GM18508 (cell line): ENCODE data around the gene VGLL2.
"Not testable (repeated sequence)": the region's sequence is repeated elsewhere in the genome, so short reads cannot be mapped to it uniquely, and the experiment has no call there.

Experiments
- ATAC-seq: cut with Tn5 transposase; IDR thresholded peaks from one replicate; pipeline ENCODE4 v1.9.1; 2021; ENCODE audit warnings: moderate number of reproducible peaks; ENCODE audit not compliant: insufficient read depth, unreplicated experiment

VGLL2 gene, protein sequence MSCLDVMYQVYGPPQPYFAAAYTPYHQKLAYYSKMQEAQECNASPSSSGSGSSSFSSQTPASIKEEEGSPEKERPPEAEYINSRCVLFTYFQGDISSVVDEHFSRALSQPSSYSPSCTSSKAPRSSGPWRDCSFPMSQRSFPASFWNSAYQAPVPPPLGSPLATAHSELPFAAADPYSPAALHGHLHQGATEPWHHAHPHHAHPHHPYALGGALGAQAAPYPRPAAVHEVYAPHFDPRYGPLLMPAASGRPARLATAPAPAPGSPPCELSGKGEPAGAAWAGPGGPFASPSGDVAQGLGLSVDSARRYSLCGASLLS

GRCh38 chr6:117265410-117266256 is at the start of gene VGLL2:
VGLL2 (plus strand) TSS chr6:117265558; CDS start chr6:117265764, 206 bp downstream.
- ATAC-seq, result no peak

DNA sequence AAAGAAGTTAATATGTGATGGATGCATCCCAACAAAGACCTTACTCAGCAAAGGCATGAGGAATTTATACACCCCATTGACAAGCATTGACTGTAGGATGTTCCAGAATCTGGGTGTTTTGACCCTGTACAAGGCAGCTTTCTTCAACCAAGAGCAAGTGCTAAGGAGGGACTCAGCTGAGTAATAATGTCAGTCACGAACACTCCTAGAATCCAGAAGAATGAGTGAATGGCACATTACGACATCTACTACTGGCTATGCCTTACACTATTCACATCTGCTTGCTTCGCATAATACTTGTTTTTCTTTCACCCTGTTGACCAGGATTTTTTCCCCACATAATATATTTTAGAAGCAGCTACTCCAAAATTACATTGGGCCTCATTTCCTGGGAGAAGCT is 42.5 kb upstream of the VGLL2 start:
- ATAC-seq, result no peak

DNA sequence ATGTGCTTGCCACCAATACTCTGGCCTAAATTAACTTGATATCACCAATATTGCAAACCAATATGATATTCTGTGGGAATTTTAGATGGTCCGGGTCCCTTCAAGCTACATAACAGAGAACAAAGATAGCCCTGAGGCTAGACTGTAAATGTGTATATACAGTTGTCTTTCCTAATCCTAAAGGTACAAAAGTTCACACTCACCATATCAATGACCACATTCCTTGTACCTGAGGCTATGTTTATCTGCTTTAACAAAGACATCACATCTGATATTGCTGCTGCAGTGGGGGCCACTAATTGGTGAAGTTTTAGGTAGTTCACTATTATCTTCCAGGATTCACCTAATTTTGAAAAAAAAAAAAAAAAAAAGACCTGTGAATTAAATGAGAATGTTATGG is 38.6 kb upstream of the VGLL2 start:
- ATAC-seq, result no peak

GRCh38 chr6:117227245-117227962 is 38.0 kb upstream of the VGLL2 start:
- ATAC-seq, result no peak

DNA sequence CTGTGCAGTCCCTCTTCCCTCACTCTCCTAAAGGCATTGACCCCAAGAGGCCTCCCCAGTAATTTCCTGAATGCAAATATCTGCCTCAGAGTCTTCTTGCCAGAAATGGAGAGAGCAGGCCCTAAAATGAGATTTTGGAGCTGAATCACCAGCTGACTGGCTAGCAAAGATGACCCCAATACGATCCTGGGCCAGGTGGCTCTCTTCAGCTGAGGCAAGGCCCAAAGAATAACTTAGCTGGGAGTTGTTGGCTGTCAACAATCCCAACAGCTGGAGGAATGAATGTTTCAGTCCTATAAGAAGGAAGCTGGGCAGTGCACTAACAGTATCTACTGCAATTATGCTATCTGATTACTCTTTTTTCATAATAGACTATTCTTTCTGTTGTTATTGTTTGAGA is 37.2 kb upstream of the VGLL2 start:
- ATAC-seq, result no peak

DNA sequence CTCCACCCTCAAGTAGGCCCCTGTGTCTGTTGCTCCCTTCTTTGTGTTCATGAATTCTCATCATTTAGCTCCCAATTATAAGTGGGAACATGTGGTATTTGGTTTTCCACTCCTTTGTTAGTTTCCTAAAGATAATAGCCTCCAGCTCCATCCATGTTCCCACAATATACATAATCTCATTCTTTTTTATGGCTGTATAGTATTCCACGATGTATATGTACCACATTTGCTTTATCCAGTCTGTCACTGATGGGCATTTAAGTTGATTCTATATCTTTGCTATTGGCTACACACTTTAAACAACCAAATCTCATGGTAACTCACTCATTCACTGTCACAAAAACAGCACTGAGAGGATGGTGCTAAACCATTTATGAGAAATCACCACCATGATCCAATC is 35.5 kb upstream of the VGLL2 start:
- no peak for ATAC-seq

- ATAC-seq, result no peak
Measured at GRCh38 chr6:117231466-117231865, 33.9 kb upstream of the VGLL2 start.

DNA sequence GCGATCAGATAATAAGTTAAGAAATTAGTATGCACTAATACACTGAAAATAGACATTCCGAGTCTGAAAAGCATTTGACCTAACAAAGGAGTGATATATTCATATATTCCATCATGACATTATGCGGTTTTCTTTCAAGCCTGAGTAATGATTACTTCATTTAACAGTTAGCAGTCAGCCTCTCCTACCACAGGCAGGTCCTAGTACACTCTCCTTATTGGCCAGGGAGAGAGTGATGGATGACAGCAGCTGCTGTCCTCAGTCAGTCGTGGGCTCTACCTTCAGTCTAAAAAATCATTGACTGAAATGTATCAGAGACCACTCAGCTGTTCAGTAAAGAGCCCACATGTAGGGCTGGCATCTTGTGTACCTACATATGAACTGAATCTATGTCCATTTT is 33.2 kb upstream of the VGLL2 start:
- no peak for ATAC-seq

DNA sequence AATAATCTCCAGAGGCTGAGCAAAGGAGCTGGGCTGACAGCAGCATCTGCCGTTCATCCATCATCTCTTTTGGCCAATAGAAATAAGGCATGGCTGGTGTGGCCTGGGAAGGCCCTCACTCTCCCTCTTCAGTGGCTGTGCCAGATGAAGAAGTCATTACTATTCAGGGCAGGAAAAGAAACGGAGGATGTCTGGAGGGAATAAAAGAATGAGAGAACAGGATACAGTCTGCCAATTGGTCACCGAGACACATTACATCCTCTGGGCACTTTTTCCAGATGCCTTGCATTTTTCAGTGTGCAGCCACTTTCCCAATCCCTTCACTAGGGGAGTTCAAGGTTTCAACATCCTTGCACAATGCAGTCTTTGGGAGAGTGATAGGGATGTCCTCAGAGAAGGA is 32.2 kb upstream of the VGLL2 start:
- ATAC-seq, result no peak

DNA sequence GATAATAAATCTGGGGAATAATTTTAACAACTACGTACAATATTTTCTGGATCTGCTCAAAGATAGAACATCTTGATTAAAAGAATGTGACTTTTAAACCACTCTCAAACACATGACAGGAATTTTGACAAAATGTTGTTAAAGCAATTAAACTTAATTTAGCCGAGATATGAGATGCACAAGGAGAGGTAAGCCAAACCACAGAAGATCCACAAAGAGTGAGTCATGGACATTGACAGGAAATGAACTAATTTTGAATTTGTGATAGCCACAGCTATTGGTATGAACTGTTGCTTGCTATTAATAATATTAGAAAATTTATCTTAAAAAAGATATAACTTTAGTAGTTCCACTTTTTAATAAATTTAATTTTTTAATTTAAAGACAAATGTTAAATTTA is 27.8 kb upstream of the VGLL2 start:
- ATAC-seq, result no peak

DNA sequence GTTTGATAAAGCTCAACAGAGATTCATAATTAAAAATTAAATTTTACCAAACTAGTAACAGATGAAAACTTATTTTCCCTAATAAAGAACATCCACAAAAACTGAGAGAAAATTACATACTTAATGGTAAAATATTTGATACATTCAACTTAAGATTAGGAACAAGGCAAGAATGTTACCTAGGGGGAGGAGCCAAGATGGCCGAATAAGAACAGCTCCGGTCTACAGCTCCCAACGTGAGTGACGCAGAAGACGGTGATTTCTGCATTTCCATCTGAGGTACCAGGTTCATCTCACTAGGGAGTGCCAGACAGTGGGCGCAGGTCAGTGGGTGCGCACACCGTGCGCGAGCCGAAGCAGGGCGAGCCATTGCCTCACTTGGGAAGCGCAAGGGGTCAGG is 20.8 kb upstream of the VGLL2 start:
- ATAC-seq, result not testable (repeated sequence)

DNA sequence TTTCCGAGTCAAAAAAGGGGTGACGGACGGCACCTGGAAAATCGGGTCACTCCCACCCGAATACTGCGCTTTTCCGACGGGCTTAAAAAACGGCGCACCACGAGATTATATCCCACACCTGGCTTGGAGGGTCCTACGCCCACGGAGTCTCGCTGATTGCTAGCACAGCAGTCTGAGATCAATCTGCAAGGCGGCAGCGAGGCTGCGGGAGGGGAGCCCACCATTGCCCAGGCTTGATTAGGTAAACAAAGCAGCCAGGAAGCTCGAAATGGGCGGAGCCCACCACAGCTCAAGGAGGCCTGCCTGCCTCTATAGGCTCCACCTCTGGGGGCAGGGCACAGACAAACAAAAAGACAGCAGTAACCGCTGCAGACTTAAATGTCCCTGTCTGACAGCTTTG is 20.4 kb upstream of the VGLL2 start:
- not testable (repeated sequence) for ATAC-seq

DNA sequence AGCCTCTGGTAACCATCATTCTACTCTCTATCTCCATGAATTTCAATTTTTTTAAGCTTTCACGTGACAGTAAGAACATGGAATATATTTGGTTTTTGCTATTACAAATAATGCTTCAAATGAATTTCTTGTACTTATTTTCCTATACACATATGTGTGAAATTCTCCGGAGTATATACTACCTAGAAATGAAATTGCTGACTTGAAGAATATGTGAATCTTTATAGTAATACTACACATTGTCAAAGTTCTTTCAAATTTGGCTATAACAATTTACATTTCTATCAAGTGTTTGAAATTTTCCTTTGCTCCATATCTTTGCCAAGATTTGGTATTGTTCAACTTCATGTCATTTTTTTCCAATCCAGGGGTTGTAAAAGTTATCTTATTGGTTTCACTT is 11.6 kb upstream of the VGLL2 start:
- ATAC-seq, result no peak

DNA sequence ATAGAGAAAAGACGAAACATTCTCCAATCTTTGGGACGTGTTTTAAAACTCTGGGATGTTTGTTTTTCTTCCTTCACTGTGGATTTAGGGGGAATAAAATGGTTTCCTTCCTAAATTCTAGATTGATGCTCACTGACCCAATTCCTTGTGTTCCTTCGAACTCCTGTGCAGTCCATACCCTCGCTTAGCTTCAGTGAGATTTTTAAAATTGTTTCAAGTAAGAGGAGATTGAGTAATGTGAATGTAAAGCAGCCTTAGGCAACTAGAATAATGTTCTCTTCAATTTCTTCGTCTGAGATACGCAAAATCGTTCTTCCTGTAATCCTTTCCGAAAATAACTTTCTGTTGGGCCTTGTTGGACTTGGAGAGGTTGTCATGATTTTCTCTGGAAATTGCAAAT is 2.6 kb upstream of the VGLL2 start:
- no peak for ATAC-seq

GRCh38 chr6:117263353-117263927 is 1.9 kb upstream of the VGLL2 start:
- no peak for ATAC-seq

- ATAC-seq, result peak; percentile 6
Measured at GRCh38 chr6:117264369-117264691, 1.0 kb upstream of the VGLL2 start.

DNA sequence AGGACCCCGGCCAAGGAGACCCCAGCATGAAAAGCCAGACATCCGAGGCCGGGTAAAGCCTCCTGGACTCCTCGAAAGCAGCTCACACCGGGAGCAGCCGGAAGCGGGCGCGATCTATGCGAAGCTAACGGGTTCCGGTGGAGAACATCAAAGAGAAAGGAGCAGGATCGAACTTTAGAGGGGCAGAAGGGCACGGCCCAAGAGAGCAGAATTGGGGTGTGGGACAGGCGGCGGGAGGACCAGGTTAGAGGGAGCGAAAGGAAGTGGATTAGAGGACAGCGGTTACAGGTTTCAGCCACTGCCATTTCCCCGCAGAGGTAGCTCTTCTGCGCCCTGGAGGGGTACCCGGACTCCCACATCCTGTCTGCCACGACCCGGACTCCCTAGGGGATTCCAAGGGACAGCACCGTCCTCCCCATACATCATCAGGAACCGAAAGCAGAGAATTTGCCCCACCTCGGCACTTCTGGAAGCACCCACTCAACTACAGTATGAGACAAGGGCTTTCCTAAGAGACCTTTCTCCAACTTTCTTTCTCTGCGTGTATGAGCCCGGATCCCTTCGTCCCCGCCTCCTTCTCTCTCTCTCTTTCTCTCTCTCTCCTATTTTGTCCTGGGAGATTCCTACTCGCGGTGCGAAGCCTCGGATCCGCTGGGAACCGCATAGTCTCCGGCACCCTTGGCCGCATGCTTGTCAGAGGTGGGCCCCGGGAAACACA is 507 bp upstream of the VGLL2 start:
- peak; percentile 62 for ATAC-seq

GRCh38 chr6:117266257-117267053 is 1.1 kb downstream of the VGLL2 start:
- ATAC-seq, result no peak

DNA sequence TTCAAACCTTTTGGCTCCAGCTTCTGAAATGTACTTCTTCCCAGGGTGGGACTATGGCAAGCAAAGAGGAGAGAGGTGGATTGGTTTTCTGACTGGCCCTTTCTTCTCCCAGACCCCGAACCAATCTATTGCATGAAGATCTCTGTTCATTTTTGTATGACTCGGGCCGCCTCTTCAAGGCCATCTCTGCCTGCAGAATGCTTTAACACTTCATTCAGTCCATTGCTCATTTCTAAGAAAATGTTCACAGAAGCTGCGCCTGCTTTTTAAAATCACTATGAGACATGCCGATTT is 1.6 kb downstream of the VGLL2 start:
- no peak for ATAC-seq
